Hematopoietic multipotent progenitor cell treated with erythropoietin and hydrocortisone succinate and interleukin-3 and kit ligand, for 17 days (in vitro differentiated cells): Measurements from ENCODE around the gene EHD4.

Experiments
- DNase-seq: peaks from one replicate; pipeline ENCODE4 v3.0.0-alpha.2; 2015; ENCODE audit warnings: low spot score

The EHD4 gene

GRCh38 chr15:41957021-41957897, 15.1 kb downstream of the EHD4 start:
- no peak for DNase-seq

DNA sequence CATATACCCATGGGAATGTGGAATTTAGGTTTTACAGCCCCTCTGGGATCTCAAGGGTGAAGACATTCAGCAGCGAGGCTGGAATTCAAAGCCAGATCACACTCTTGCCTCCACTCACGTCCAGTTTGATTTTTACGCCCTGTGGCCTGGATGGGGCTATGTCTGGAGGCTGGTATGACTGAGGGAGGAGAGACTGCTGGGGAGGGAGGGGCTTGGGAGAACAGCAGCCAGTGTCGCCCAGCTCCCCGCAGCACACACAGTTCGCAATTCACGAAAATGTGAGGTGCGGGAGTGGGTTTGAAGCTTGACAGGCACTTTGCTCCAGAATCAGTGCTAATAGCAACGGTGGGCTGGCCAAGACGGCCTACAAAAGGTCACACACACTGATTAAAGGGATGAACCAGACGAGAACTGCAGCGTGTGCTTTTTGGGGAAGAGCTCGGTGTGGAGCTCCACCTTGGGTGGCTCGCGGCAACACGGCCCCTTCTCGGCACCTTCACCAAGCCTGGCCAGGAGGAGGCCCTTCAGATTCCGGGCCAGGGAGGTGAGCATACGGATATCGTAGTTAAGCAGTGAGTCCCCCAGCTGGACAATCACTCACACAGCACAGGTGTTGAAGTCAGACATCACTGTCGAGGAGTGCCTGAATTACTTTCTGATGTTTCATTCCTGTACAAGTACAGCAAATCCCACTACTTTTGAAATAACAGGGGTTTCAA, 16.4 kb downstream of the EHD4 start:
- DNase-seq: no peak

DNA sequence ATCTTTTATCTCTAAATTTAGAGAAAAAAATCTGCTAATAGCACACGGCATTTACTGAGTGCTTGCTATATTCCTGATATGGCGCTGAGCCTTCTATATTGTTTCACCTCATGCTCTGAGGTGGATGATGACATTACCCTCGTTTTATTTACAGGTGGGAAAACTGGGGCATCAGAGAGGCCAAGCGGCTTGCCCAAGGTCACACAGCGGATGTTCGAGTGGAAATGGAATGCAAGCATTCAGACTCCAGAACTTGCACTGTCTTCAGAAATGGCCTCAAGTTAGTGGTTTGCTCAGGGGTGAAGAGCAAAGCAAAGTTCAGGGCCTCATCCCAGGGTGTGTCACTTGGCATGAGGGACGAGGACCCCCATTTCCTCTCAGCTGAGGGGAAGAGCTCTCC, 17.3 kb downstream of the EHD4 start:
- DNase-seq: no peak

DNA sequence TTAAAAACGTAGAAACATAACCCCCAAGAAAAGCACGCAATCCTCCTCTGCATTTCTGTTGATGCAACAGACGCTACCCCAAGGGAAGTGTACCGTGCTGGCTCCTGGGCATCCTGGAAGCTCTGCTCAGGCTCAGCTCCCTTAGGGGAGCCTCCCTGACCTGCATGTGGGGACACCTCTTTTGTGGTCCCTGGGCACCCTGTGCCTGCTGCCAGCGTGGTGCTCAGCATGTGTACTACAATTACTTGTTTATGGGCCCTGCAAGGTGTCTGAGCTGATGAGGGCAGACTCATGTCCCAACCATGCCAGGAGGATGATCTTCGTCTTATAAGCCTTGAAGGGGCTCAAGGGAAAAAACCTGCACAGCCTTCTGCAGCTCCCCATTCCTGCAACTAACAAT, 18.3 kb downstream of the EHD4 start:
- no peak for DNase-seq

DNA sequence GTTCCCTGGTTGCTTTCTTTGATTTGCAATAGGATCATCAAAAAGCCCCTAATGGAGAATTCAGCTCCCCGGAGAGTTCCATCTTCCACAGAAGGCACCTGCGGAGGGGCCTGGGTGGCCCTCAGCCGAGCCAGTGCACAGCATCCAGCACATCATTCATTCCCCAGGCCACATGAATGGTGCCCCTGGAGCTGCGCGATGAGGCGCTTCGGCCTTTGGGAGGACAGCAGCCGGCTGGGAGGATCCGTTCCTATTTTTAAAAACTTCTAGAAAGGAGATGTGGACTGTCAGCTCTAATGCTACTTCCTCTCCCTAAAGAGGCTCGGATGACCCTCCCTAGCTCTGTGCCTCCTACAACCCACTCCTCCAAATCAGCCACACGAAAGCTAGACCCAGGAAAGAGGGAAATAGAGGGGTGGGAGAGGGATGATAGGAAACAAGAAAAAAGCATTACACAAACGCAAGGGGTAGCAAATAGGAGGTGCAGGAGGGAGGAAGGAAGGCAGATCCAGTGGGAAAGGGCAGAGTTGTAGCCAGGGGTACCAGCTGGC, 20.3 kb downstream of the EHD4 start:
- no peak for DNase-seq

DNA sequence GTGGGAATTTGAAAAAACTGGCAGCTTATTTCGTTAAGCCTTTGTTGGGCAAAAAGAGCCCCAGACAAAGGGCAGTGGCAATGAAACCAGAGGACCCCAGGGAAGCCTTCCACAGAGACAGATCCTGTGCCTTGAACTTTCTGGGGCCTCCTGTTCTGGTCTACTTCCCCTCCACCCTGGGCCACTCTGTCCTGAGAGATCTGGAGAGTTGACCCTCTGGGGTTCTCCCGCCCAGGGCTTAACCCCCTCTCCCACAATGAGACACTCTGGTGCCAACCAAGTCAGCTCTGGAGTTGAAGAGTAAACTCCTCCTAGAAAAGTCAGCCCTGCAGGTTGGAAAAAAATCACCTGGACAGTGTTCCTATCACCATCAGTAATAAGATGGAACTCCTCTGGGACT, 20.8 kb downstream of the EHD4 start:
- no peak for DNase-seq

- DNase-seq: no peak
Measured at GRCh38 chr15:41950489-41950888, 21.9 kb downstream of the EHD4 start.

- DNase-seq: no peak
Measured at GRCh38 chr15:41950127-41950483, 22.3 kb downstream of the EHD4 start.

DNA sequence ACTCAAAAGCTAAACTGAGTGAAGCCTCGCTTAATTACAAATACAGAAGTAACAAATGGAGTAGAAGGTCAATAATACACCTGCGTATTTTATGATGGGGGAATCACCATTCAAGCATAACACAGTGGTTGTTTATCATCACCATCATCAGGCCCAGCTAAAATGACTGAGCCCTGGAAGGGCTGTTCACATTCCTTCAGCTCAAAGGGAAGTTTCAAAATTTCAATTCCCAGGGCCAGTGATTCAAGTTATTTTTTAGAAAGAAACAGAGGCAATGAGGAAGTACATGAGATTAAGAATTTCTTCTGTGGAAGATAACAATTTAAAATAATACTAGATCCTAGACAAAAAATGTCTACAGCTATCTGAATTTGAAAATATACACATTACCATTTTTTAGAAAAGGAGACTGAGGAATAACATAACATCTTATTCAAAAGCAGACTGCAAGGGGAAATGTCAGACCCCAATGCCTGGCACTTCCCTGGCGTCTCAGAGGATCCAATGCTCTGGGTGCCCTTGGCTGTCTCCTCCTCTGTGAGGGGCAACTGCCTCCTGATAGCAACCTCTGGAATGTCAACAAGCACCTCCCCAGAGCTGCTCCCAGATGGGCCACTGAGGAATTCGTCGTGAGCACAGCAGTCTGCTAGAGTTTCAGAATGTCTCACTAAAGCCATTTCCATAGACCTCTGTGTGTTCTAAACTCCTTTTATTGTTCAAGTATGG, 22.8 kb downstream of the EHD4 start:
- DNase-seq: no peak

DNA sequence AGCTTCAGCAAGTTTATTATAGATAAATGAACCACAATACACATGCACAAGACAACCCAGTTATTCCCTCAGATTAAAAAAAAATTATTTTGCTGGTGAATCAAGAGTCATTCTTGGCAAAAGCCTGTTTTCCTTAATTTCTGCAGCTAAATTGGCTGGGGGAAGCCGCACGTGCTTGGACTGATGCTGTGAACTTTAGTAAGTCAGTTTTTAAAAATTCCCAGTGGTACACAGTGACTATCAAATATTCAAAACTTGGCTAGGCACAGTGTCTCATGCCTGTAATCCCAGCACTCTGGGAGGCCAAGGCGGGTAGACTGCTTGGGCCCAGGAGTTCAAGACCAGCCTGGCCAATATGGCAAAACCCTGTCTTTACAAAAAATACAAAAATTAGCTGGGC, 23.9 kb downstream of the EHD4 start:
- DNase-seq: no peak

GRCh38 chr15:41946970-41947369, 25.4 kb downstream of the EHD4 start:
- DNase-seq: no peak

DNA sequence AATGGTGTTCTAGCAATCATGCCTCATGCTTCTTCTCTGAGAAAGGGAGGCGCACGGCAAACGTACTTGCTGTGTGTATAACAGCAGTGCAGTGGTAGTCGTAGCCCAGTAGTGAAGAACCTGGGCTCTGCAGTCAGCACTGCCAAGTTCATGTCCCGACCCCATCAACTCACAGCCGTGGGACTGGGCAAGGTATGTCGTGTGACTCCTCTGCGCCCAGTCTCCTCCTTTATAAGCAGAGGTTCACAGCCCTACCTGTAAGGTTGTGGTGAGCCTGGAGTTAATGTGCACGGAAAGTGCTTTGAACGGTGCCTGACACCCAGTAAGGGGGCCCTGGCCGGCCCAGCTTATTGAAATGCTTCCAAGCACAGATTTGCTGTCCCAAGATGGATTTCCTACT, 26.6 kb downstream of the EHD4 start:
- DNase-seq: no peak

- DNase-seq: no peak
Measured at GRCh38 chr15:41945221-41945620, 27.1 kb downstream of the EHD4 start.

DNA sequence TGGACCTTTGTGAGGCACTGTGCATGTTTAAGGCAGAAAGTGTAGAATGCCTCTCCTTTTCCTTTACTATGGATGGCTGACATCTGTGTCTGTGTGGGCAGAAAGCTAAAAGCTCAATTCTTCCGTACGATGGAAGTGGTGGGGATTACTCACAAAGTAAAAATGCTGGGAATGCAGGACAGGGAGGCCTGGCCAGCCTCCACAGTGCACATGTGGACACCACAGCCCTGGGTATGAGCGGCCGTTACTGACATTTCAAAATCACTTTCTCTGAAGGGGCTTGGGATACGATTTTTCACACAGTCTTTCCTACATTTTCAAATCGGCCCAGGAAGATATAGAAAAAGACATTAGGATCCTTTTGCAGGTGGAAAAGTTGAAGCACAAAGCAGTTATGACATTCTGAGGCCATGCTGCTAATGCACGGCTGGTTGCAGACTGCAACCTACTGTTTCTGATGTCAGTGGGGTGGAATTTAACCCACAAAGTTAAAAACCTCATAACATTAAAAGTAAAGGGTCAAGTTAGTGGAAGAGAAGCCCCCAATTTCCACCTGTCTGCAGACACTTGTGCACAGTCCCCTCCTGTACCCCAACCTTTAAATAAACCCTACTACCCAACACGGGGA, 27.9 kb downstream of the EHD4 start:
- no peak for DNase-seq

DNA sequence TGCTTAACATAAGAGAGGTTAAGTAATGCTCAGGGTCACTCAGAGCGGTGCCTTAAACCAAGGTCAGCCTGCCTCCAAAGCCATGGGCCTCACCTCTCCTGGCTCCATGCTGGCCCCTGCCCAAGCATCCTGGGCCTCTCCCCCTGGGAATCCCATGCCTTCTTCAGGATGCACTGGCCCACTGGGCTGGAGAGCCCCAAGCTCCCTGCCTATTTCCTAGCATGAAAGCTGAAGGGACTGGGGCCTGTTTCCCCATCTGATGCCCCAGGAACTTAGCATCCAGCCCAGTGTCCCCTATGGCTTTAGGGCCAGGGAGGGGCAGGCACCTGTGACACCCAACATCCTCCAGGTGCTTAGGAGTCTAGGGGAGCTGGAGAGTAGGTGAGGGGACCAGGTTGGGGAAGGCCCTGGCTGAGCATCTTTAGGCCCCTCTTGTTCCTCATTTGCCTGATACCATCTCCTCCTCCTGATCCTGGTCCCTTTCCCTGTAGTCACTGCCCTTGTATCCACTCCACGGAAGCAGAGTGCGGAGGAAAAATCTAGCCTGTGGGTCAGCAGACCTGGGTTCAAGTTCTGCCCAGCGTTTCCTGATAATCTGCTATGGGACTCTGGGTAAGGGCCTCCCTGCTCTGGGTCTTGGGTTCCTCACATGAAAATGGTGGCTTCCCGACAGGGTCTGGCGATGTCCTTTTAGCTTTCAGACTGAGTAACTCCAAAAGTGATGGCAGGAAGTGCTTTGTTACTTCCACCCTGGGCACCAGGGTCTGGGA, 28.6 kb downstream of the EHD4 start:
- no peak for DNase-seq

GRCh38 chr15:41942886-41943285, 29.5 kb downstream of the EHD4 start:
- no peak for DNase-seq

GRCh38 chr15:41941644-41942415, 30.5 kb downstream of the EHD4 start:
- DNase-seq: no peak

- no peak for DNase-seq
Measured at GRCh38 chr15:41940441-41940857, 31.9 kb downstream of the EHD4 start.

DNA sequence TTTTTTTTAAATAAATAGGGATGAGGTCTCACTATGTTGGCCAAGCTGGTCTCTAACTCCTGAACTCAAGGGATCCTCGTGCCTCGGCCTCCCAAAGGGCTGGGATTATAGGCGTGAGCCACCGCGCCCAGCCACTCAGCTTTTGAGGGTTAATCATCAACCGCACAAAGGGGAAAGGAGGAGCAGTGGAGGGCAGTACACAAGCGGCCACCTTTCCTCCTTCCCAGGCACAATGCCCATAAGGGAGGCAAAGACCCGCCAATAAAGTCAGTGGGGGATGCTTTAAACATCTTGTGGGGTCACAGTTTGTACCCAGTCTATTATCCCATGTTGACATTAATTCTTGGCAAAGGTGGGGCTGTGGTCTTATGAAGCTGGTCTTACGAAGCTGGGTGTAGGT, 32.4 kb downstream of the EHD4 start:
- no peak for DNase-seq

DNA sequence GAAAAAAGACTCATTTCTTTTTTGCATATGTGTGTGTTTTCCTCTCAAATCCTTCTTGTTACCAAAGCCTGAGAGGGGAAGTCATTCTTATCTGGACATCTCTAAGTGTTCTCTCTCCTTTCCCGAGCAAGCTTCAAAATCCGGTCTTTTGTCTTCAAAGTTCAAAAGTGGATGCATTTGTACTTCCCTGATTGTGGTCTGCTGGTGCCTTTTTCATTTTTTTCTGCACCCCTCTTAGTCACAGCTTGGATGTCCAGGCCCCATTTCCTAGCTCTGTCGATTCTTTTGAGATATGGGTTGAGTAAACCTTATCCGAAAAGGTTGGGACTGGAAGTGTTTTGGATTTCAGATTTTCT, 34.8 kb downstream of the EHD4 start:
- DNase-seq: no peak
